ENCODE measurements around the gene EIF1B. TPM values are rescaled to one million over a fixed set of nuclear protein-coding genes. Genes with fewer than 3 reads are reported as not detected.

The EIF1B gene
- total RNA-seq, 1 donor from 2014 or later = 77.1 TPM

- Mint-ChIP-seq H3K9me3 (peaks cover 32% of the 10 kb centered on the region), H3K27ac (no peak overlapping the region), H3K36me3 (no peaks in the 10 kb centered on the region), H3K4me3 (no peak overlapping the region), H3K27me3 (ENCODE audit: low read depth) (peaks cover 10% of the 10 kb centered on the region), H3K4me1 (no peaks in the 10 kb centered on the region)
- DNase-seq (ENCODE audit: low spot score in 2 of 2, unreplicated experiment in 2 of 2) = no peak
- TF ChIP-seq CTCF (IDR thresholded peaks at IDR 0.05; ENCODE audit: unreplicated experiment) = no peak
Measured at GRCh38 chr3:40350529-40350928, 41.0 kb downstream of the EIF1B start.

GRCh38 chr3:40355410-40355809 lies 45.9 kb downstream of the EIF1B start:
- Mint-ChIP-seq H3K4me1 (no peaks in the 10 kb centered on the region), H3K36me3 (no peaks in the 10 kb centered on the region), H3K4me3 (no peak overlapping the region), H3K9me3 (peaks cover 10% of the 10 kb centered on the region), H3K27ac (no peak overlapping the region), H3K27me3 (ENCODE audit: low read depth) (peaks cover 19% of the 10 kb centered on the region)
- TF ChIP-seq CTCF (IDR thresholded peaks at IDR 0.05; ENCODE audit: unreplicated experiment) = no peak
- DNase-seq (ENCODE audit: low spot score in 2 of 2, unreplicated experiment in 2 of 2) = no peak

GRCh38 chr3:40358454-40358853 lies 48.9 kb downstream of the EIF1B start:
- no peak for TF ChIP-seq CTCF (IDR thresholded peaks at IDR 0.05; ENCODE audit: unreplicated experiment)
- DNase-seq (ENCODE audit: low spot score in 2 of 2, unreplicated experiment in 2 of 2) = no peak
- Mint-ChIP-seq H3K27ac (no peak overlapping the region), H3K4me3 (no peak overlapping the region), H3K4me1 (no peaks in the 10 kb centered on the region), H3K27me3 (ENCODE audit: low read depth) (peaks cover 23% of the 10 kb centered on the region), H3K36me3 (no peaks in the 10 kb centered on the region), H3K9me3 (no peaks in the 10 kb centered on the region)

Other genes with a start within 250 kb of the EIF1B start
- 0.53 to 0.87 TPM (median 0.72 TPM) in 3 replicates for gene ENTPD3, start 77.5 kb downstream of the EIF1B start, total RNA-seq
- 1,756 to 1,956 TPM (median 1,904 TPM) in 3 replicates for gene RPL14, start 147.6 kb downstream of the EIF1B start, total RNA-seq
- gene ZNF619, start 167.4 kb downstream of the EIF1B start, total RNA-seq = 7.3 to 9.7 TPM (median 7.4 TPM) in 3 replicates
- 15.1 to 16.7 TPM (median 15.8 TPM) in 3 replicates for gene ZNF620, start 196.3 kb downstream of the EIF1B start, total RNA-seq
- 30.4 to 32.0 TPM (median 30.5 TPM) in 3 replicates for gene ZNF621, start 215.3 kb downstream of the EIF1B start, total RNA-seq

Measured in mesothelial cell of epicardium (in vitro differentiated cells).